Neural crest cell (in vitro differentiated cells): Measurements from ENCODE around the gene NXPH4. TPM values are rescaled to one million over a fixed set of nuclear protein-coding genes. Genes with fewer than 3 reads are reported as not detected.

Source experiments
- DNase-seq: peaks from one replicate; pipeline ENCODE4 v3.0.0; 2021; ENCODE audit warnings: low read depth, mixed read lengths, low spot score
- H3K27ac Mint-ChIP-seq: one replicate; pipeline ENCODE4 v1.8.0; 2021; ENCODE audit warnings: mild to moderate bottlenecking, mixed read lengths; ENCODE audit not compliant: unreplicated experiment
- H3K27me3 Mint-ChIP-seq: 2 replicates; pipeline ENCODE4 v1.8.0; 2021; ENCODE audit warnings: low read depth, mild to moderate bottlenecking, mixed read lengths
- H3K36me3 Mint-ChIP-seq: 2 replicates; pipeline ENCODE4 v1.8.0; 2021; ENCODE audit warnings: low read depth, mild to moderate bottlenecking, mixed read lengths
- H3K4me1 Mint-ChIP-seq: 2 replicates; pipeline ENCODE4 v1.8.0; 2021; ENCODE audit warnings: mixed read lengths
- H3K4me3 Mint-ChIP-seq: one replicate; pipeline ENCODE4 v1.8.0; 2021; ENCODE audit warnings: mild to moderate bottlenecking, mixed read lengths
- H3K9me3 Mint-ChIP-seq: 2 replicates; pipeline ENCODE4 v1.8.0; 2021; ENCODE audit warnings: mixed read lengths
- total RNA-seq: library from RNA; stranded (reverse); gene quantifications from 2 replicates; pipeline ENCODE4 v1.2.1, GENCODE V29; 2021
- TF ChIP-seq, protein P1 (sequence below): fragments of 200-600 bp; sonication (generic); conservative IDR thresholded peaks from 2 replicates; pipeline ENCODE4 v1.5.0; 2021; ENCODE audit warnings: antibody characterized with exemption, mild to moderate bottlenecking

Gene NXPH4
- total RNA-seq, 1 donor from 2014 or later, result 0.91 TPM

DNA sequence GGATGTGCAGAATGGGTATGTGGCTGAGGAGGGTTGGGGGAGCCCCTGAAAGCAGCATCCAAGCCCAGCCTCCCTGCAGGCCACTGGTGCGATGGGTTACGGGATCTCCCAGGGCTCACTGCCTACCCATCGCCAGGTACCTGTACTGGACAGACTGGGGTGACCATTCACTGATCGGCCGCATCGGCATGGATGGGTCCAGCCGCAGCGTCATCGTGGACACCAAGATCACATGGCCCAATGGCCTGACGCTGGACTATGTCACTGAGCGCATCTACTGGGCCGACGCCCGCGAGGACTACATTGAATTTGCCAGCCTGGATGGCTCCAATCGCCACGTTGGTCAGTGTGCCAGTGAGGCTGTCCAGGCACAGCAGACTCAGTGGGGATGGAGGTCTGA is 18.3 kb upstream of the NXPH4 start:
- Mint-ChIP-seq H3K4me3 (no peak overlapping the region), H3K4me1 (no peaks in the 10 kb centered on the region), H3K27me3 (no peaks in the 10 kb centered on the region), H3K9me3 (no peaks in the 10 kb centered on the region), H3K27ac (peak overlapping the region; percentile 12), H3K36me3 (no peaks in the 10 kb centered on the region)
- TF ChIP-seq, protein P1, sequence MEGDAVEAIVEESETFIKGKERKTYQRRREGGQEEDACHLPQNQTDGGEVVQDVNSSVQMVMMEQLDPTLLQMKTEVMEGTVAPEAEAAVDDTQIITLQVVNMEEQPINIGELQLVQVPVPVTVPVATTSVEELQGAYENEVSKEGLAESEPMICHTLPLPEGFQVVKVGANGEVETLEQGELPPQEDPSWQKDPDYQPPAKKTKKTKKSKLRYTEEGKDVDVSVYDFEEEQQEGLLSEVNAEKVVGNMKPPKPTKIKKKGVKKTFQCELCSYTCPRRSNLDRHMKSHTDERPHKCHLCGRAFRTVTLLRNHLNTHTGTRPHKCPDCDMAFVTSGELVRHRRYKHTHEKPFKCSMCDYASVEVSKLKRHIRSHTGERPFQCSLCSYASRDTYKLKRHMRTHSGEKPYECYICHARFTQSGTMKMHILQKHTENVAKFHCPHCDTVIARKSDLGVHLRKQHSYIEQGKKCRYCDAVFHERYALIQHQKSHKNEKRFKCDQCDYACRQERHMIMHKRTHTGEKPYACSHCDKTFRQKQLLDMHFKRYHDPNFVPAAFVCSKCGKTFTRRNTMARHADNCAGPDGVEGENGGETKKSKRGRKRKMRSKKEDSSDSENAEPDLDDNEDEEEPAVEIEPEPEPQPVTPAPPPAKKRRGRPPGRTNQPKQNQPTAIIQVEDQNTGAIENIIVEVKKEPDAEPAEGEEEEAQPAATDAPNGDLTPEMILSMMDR, result no peak
- no peak for DNase-seq

DNA sequence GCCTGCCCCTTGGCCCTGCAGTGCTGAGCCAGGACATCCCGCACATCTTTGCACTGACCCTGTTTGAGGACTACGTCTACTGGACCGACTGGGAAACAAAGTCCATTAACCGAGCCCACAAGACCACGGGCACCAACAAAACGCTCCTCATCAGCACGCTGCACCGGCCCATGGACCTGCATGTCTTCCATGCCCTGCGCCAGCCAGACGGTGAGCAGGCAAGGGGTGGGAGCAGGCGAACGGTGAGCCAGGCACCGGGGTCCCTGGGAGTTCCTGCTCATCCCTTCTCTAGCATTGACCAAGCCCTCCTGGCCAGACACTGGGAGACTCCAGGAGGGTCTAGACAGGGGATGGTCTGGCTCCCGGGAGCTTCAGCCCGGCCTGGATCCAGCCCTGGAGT is 17.4 kb upstream of the NXPH4 start:
- Mint-ChIP-seq H3K27me3 (no peaks in the 10 kb centered on the region), H3K9me3 (no peaks in the 10 kb centered on the region), H3K4me1 (no peaks in the 10 kb centered on the region), H3K36me3 (no peaks in the 10 kb centered on the region), H3K27ac (no peak overlapping the region), H3K4me3 (no peak overlapping the region)
- DNase-seq, result no peak
- TF ChIP-seq, protein P1, result no peak

DNA sequence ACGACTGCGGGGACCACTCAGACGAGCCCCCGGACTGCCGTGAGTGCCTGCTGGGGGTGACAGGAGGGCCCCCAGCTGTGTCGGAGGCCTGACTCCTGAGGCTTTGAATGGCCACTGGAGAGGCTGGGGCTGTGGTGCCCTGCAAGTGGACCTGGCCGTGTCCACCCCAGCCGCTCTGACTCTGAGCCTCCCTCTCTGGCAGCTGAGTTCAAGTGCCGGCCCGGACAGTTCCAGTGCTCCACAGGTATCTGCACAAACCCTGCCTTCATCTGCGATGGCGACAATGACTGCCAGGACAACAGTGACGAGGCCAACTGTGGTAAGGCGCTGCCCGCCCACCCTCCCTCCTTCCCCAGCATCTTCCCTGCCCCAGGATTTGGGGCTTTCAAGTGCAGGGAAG is 16.1 kb upstream of the NXPH4 start:
- H3K9me3 Mint-ChIP-seq, result no peaks in the 10 kb centered on the region
- TF ChIP-seq, protein P1, result no peak
- H3K27me3 Mint-ChIP-seq, result no peaks in the 10 kb centered on the region
- no peak overlapping the region for H3K27ac Mint-ChIP-seq
- H3K36me3 Mint-ChIP-seq, result no peaks in the 10 kb centered on the region
- no peak overlapping the region for H3K4me3 Mint-ChIP-seq
- no peaks in the 10 kb centered on the region for H3K4me1 Mint-ChIP-seq
- DNase-seq, result no peak

GRCh38 chr12:57201219-57201618 is 15.4 kb upstream of the NXPH4 start:
- Mint-ChIP-seq H3K27ac (no peak overlapping the region), H3K4me3 (no peak overlapping the region), H3K4me1 (no peaks in the 10 kb centered on the region), H3K9me3 (no peaks in the 10 kb centered on the region), H3K36me3 (no peaks in the 10 kb centered on the region), H3K27me3 (no peaks in the 10 kb centered on the region)
- TF ChIP-seq, protein P1, result no peak
- no peak for DNase-seq

DNA sequence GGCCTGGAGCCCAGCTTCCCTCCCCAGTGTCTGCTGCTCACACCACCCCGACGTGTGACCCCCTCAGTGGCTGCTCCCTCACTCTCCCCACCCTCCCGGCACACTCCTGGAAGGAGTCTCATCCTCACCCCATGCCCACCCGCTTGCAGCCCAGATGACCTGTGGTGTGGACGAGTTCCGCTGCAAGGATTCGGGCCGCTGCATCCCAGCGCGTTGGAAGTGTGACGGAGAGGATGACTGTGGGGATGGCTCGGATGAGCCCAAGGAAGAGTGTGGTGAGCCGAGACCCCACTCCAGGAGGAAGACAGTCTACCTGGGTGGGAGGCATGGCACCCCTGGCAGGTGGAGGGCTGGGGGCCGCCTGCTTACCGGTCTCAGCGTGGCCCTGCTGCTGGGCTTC is 15.0 kb upstream of the NXPH4 start:
- TF ChIP-seq, protein P1, result no peak
- Mint-ChIP-seq H3K36me3 (no peaks in the 10 kb centered on the region), H3K4me3 (no peak overlapping the region), H3K27me3 (no peaks in the 10 kb centered on the region), H3K9me3 (no peaks in the 10 kb centered on the region), H3K4me1 (no peaks in the 10 kb centered on the region), H3K27ac (no peak overlapping the region)
- DNase-seq, result no peak

DNA sequence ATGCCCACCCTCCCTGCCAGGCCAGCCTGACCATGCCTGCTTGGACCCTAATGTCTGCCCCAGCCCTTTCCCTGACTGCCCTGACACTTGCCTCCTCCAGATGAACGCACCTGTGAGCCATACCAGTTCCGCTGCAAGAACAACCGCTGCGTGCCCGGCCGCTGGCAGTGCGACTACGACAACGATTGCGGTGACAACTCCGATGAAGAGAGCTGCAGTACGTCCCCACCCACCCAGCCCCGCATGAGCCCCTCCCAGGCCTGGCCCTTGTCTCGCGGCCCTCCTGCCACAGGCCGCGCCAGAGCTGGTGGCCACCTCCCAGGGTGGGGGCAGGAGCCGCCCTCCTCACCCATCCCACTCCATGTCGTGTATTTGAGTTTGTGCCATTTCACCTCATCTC is 14.3 kb upstream of the NXPH4 start:
- Mint-ChIP-seq H3K9me3 (no peaks in the 10 kb centered on the region), H3K36me3 (no peaks in the 10 kb centered on the region), H3K27me3 (no peaks in the 10 kb centered on the region), H3K4me3 (no peak overlapping the region), H3K4me1 (no peaks in the 10 kb centered on the region), H3K27ac (no peak overlapping the region)
- no peak for DNase-seq
- TF ChIP-seq, protein P1, result no peak
